Purkinje cell (primary cell): ENCODE results near the gene C3orf22. TPM values are rescaled to one million over a fixed set of nuclear protein-coding genes. Genes with fewer than 3 reads are reported as not detected.

ENCODE experiments used
- polyA plus RNA-seq: library from polyadenylated mRNA; unstranded; fragments of >200 nt; fragmentation: Nextera tagmentation; gene quantifications from 2 replicates; pipeline ENCODE4 v1.2.1, GENCODE V29; 2014

Gene C3orf22
- not detected in 2 replicates for polyA plus RNA-seq

GRCh38 chr3:126558336-126559071, at the start of gene C3orf22:
TSS of gene C3orf22 (minus strand) at chr3:126558932. CDS start at chr3:126553390, 5,542 bp downstream.

GRCh38 chr3:126523745-126524428, 34.8 kb downstream of the C3orf22 start, which contains the start of gene CHST13:
TSS of gene CHST13 (plus strand) at chr3:126524155. CDS start at chr3:126524333, 178 bp downstream.

GRCh38 chr3:126517291-126517951, 41.3 kb downstream of the C3orf22 start, which contains the start of gene UROC1:
TSS of gene UROC1 (minus strand) at chr3:126517773. CDS start at chr3:126517719, 54 bp downstream.

Other genes with a start within 250 kb of the C3orf22 start
- gene KLF15, start 201.5 kb downstream of the C3orf22 start, polyA plus RNA-seq, result 0.94 and 1.7 TPM in 2 replicates
- not detected in 2 replicates for gene CFAP100, start 164.0 kb downstream of the C3orf22 start, polyA plus RNA-seq
- 1.9 and 4.8 TPM in 2 replicates for gene ZXDC, start 83.0 kb downstream of the C3orf22 start, polyA plus RNA-seq
- gene UROC1, start 41.2 kb downstream of the C3orf22 start, polyA plus RNA-seq, result not detected in 2 replicates
- gene CHST13, start 34.8 kb downstream of the C3orf22 start, polyA plus RNA-seq, result not detected in 2 replicates
- gene TXNRD3, start 96.2 kb upstream of the C3orf22 start, polyA plus RNA-seq, result 1.4 TPM in 1 of 2 replicates, not detected in the other
- gene CHCHD6, start 145.3 kb upstream of the C3orf22 start, polyA plus RNA-seq, result 22.3 and 46.1 TPM in 2 replicates